ENCODE measurements around the gene KIF4A.
A peak's percentile ranks its signal among the peaks of the same experiment; 100 is the strongest.

The KIF4A gene

GRCh38 chrX:70434352-70434866 lies 144.5 kb downstream of the KIF4A start:
- H3K27me3 ChIP-seq (replicated peaks) = no peaks in the 10 kb centered on the region
- H3K36me3 ChIP-seq (replicated peaks) = no peaks in the 10 kb centered on the region
- H3K27ac ChIP-seq = peak overlapping the region; percentile 33
- in situ Hi-C loops (cut with HindIII; ENCODE audit: low pct_ligation_motif_present, low sequenced_read_pairs) = no loop called here
- H3K4me3 ChIP-seq (ENCODE audit: low read depth, low read length) = peak overlapping the region; percentile 74
- peak; percentile 81 for DNase-seq
- TF ChIP-seq CTCF (IDR thresholded peaks at IDR 0.05; ENCODE audit: low read depth, low read length, missing control alignments) = no peak

- no peak for DNase-seq
- no peak for TF ChIP-seq CTCF (IDR thresholded peaks at IDR 0.05; ENCODE audit: low read depth, low read length, missing control alignments)
Observed at GRCh38 chrX:70434914-70435586, 145.1 kb downstream of the KIF4A start.

GRCh38 chrX:70436343-70436742 lies 146.4 kb downstream of the KIF4A start:
- in situ Hi-C loops (cut with HindIII; ENCODE audit: low pct_ligation_motif_present, low sequenced_read_pairs) = no loop called here
- no peak overlapping the region for H3K27ac ChIP-seq
- no peaks in the 10 kb centered on the region for H3K27me3 ChIP-seq (replicated peaks)
- no peak for DNase-seq
- no peak overlapping the region for H3K4me3 ChIP-seq (ENCODE audit: low read depth, low read length)
- H3K36me3 ChIP-seq (replicated peaks) = no peaks in the 10 kb centered on the region
- peak; percentile 35 for TF ChIP-seq CTCF (IDR thresholded peaks at IDR 0.05; ENCODE audit: low read depth, low read length, missing control alignments)

More at GRCh38 chrX:70434914-70435586, 145.1 kb downstream of the KIF4A start:
- H3K4me3 ChIP-seq (ENCODE audit: low read depth, low read length) = peak overlapping the region; percentile 74
- H3K36me3 ChIP-seq (replicated peaks) = no peaks in the 10 kb centered on the region
- no peaks in the 10 kb centered on the region for H3K27me3 ChIP-seq (replicated peaks)
- in situ Hi-C loops (cut with HindIII; ENCODE audit: low pct_ligation_motif_present, low sequenced_read_pairs) = no loop called here
- H3K27ac ChIP-seq = peak overlapping the region; percentile 33

GRCh38 chrX:70437011-70437410 lies 147.1 kb downstream of the KIF4A start:
- H3K4me3 ChIP-seq (ENCODE audit: low read depth, low read length) = no peak overlapping the region
- no peaks in the 10 kb centered on the region for H3K36me3 ChIP-seq (replicated peaks)

GRCh38 chrX:70437921-70438665 lies 148.2 kb downstream of the KIF4A start:
- TF ChIP-seq CTCF (IDR thresholded peaks at IDR 0.05; ENCODE audit: low read depth, low read length, missing control alignments) = no peak
- Histone ChIP-seq H3K27ac (no peak overlapping the region), H3K36me3 (replicated peaks) (no peaks in the 10 kb centered on the region), H3K27me3 (replicated peaks) (no peaks in the 10 kb centered on the region), H3K4me3 (ENCODE audit: low read depth, low read length) (no peak overlapping the region)
- DNase-seq = no peak
- in situ Hi-C loops (cut with HindIII; ENCODE audit: low pct_ligation_motif_present, low sequenced_read_pairs) = no loop called here

More at GRCh38 chrX:70437011-70437410, 147.1 kb downstream of the KIF4A start:
- no peak for TF ChIP-seq CTCF (IDR thresholded peaks at IDR 0.05; ENCODE audit: low read depth, low read length, missing control alignments)
- DNase-seq = no peak
- in situ Hi-C loops (cut with HindIII; ENCODE audit: low pct_ligation_motif_present, low sequenced_read_pairs) = no loop called here
- Histone ChIP-seq H3K27me3 (replicated peaks) (no peaks in the 10 kb centered on the region), H3K27ac (no peak overlapping the region)
